HEK293 (cell line): ENCODE data around the gene TMEM45A.

Experiments
- CTCF ChIP-seq: fragments of 450-650 bp; formaldehyde crosslinking; IDR thresholded peaks from 2 replicates; pipeline ENCODE4 v1.5.1; 2016; ENCODE audit warnings: missing biosample characterization, missing genetic modification characterization
- MEIS1 ChIP-seq: sonication (generic); formaldehyde crosslinking; IDR thresholded peaks from 2 replicates; pipeline ENCODE4 v1.8.1; 2022; ENCODE audit warnings: missing genetic modification reagents, mild to moderate bottlenecking, borderline replicate concordance
- MYNN ChIP-seq: fragments of 450-650 bp; formaldehyde crosslinking; IDR thresholded peaks from 2 replicates; pipeline ENCODE4 v1.5.1; 2016; ENCODE audit warnings: missing biosample characterization, missing genetic modification characterization, borderline replicate concordance
- PBX3 ChIP-seq: sonication (generic); formaldehyde crosslinking; IDR thresholded peaks from 2 replicates; pipeline ENCODE4 v1.8.1; 2022; ENCODE audit warnings: mild to moderate bottlenecking, moderate library complexity, missing genetic modification reagents
- ZNF114 ChIP-seq: fragments of 450-650 bp; formaldehyde crosslinking; IDR thresholded peaks from 2 replicates; pipeline ENCODE4 v1.5.0; 2017; ENCODE audit warnings: missing biosample characterization, missing genetic modification characterization
- ZNF391 ChIP-seq: fragments of 450-650 bp; formaldehyde crosslinking; IDR thresholded peaks from 2 replicates; pipeline ENCODE4 v1.5.1; 2016; ENCODE audit warnings: low read depth, missing biosample characterization, missing genetic modification characterization, borderline replicate concordance
- ZNF510 ChIP-seq: fragments of 450-650 bp; formaldehyde crosslinking; IDR thresholded peaks from 2 replicates; pipeline ENCODE4 v1.5.1; 2018; ENCODE audit warnings: mild to moderate bottlenecking, missing genetic modification characterization, missing biosample characterization; ENCODE audit not compliant: insufficient replicate concordance
- ZNF777 ChIP-seq: fragments of 450-650 bp; formaldehyde crosslinking; IDR thresholded peaks from 2 replicates; pipeline ENCODE4 v1.5.1; 2017; ENCODE audit warnings: missing biosample characterization, missing genetic modification characterization, borderline replicate concordance

- TF ChIP-seq ZNF777 (tag by site-specific recombination) (no peak), MEIS1 (CRISPR knock-in tag) (no peak), ZNF114 (no peak), ZNF510 (no peak), PBX3 (no peak), MYNN (tag by site-specific recombination) (no peak), CTCF (tag by site-specific recombination) (no peak), ZNF391 (tag by site-specific recombination) (no peak)
Measured at GRCh38 chr3:100525753-100526612, 33.6 kb downstream of the TMEM45A start.
